GM19468 (cell line): ENCODE data around the gene SPPL3.
"Not testable (repeated sequence)": the region's sequence is repeated elsewhere in the genome, so short reads cannot be mapped to it uniquely, and the experiment has no call there.

Experiments
- ATAC-seq: cut with Tn5 transposase; IDR thresholded peaks from one replicate; pipeline ENCODE4 v1.9.1; 2021; ENCODE audit warnings: mild to moderate bottlenecking, moderate library complexity, moderate number of reproducible peaks; ENCODE audit not compliant: unreplicated experiment; ENCODE audit errors: extremely low read depth

Gene SPPL3

GRCh38 chr12:120737557-120738251 lies 166.5 kb downstream of the SPPL3 start:
- ATAC-seq = no peak

GRCh38 chr12:120736404-120737331 lies 167.5 kb downstream of the SPPL3 start:
- no peak for ATAC-seq

GRCh38 chr12:120735181-120735580 lies 169.0 kb downstream of the SPPL3 start:
- ATAC-seq = no peak

- ATAC-seq = no peak
Observed at GRCh38 chr12:120734210-120734609, 169.9 kb downstream of the SPPL3 start.

GRCh38 chr12:120733574-120733973 lies 170.6 kb downstream of the SPPL3 start:
- no peak for ATAC-seq

- not testable (repeated sequence) for ATAC-seq
Observed at GRCh38 chr12:120732198-120732597, 172.0 kb downstream of the SPPL3 start.

- no peak for ATAC-seq
Observed at GRCh38 chr12:120726961-120727360, 177.2 kb downstream of the SPPL3 start.

GRCh38 chr12:120726510-120726793 lies 177.7 kb downstream of the SPPL3 start:
- ATAC-seq = no peak

GRCh38 chr12:120725659-120726509 lies 178.3 kb downstream of the SPPL3 start, which contains the start of gene ACADS:
Gene ACADS (plus strand): TSS chr12:120725826. CDS start chr12:120725886, 60 bp downstream.
- ATAC-seq = peak; percentile 94

- ATAC-seq = no peak
Observed at GRCh38 chr12:120725151-120725658, 179.0 kb downstream of the SPPL3 start.

- ATAC-seq = no peak
Observed at GRCh38 chr12:120724720-120725119, 179.4 kb downstream of the SPPL3 start.

- ATAC-seq = no peak
Observed at GRCh38 chr12:120722784-120723183, 181.4 kb downstream of the SPPL3 start.

GRCh38 chr12:120721866-120722265 lies 182.3 kb downstream of the SPPL3 start:
- ATAC-seq = no peak

- no peak for ATAC-seq
Observed at GRCh38 chr12:120720987-120721801, 183.0 kb downstream of the SPPL3 start.

GRCh38 chr12:120720234-120720986 lies 183.7 kb downstream of the SPPL3 start:
- ATAC-seq = no peak

GRCh38 chr12:120719496-120720233 lies 184.5 kb downstream of the SPPL3 start:
- no peak for ATAC-seq

GRCh38 chr12:120719072-120719471 lies 185.1 kb downstream of the SPPL3 start:
- ATAC-seq = no peak

GRCh38 chr12:120718055-120718454 lies 186.1 kb downstream of the SPPL3 start:
- ATAC-seq = no peak
